Esophagus squamous epithelium (tissue), 4 donors: Measurements from ENCODE around the gene CLK4.

Experiments
- POLR2A ChIP-seq, 4 donors: fragments of 450-650 bp; IDR thresholded peaks; one replicate each; pipeline ENCODE4 v1.6.1; 2017; ENCODE audit warnings: antibody characterized with exemption in 4 of 4, mild to moderate bottlenecking in 4 of 4, moderate library complexity in 3 of 4
- TF ChIP-seq, protein P1 (sequence below), 6 experiments: fragments of 450-650 bp in 4 of 6; fragments of 200-600 bp in 2 of 6; sonication (generic) in 2 of 6; IDR thresholded peaks; one replicate each; pipeline ENCODE4 v1.5.1; 2016 to 2019; ENCODE audit warnings: antibody characterized with exemption in 6 of 6, mild to moderate bottlenecking in 4 of 6, moderate library complexity in 4 of 6

DNA sequence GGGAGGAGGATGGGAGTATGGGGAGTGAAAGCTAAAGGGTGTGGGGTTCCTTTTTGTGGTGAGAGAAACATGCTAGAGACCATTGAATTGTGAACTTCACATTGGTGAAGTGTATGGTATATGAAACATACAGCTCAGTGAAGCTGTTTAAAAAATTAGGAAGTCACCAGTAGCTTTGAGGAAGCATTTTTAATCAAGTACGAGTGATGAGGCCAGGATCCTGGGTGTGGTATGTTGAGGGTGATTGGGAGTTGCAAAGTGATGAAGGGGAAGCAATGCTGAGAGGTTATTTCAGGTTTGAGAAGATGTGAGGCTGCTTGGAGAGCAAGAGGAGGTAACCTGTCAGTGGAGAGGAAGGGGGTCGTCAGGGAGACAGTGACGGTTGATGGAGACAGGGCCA lies 22.7 kb upstream of the CLK4 start:
- TF ChIP-seq, protein P1, sequence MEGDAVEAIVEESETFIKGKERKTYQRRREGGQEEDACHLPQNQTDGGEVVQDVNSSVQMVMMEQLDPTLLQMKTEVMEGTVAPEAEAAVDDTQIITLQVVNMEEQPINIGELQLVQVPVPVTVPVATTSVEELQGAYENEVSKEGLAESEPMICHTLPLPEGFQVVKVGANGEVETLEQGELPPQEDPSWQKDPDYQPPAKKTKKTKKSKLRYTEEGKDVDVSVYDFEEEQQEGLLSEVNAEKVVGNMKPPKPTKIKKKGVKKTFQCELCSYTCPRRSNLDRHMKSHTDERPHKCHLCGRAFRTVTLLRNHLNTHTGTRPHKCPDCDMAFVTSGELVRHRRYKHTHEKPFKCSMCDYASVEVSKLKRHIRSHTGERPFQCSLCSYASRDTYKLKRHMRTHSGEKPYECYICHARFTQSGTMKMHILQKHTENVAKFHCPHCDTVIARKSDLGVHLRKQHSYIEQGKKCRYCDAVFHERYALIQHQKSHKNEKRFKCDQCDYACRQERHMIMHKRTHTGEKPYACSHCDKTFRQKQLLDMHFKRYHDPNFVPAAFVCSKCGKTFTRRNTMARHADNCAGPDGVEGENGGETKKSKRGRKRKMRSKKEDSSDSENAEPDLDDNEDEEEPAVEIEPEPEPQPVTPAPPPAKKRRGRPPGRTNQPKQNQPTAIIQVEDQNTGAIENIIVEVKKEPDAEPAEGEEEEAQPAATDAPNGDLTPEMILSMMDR (IDR thresholded peaks at IDR 0.05) = no peak
- no peak for TF ChIP-seq POLR2A (IDR thresholded peaks at IDR 0.05)
